NCI-H510A treated with DMSO at 0.1 percent for 48 hours (cell line): ENCODE measurements around the gene LARGE1.

Source experiments
- DNase-seq: peaks from one replicate; lab custom pipeline; 2025; lab: John Stamatoyannopoulos, UW

LARGE1 gene

DNA sequence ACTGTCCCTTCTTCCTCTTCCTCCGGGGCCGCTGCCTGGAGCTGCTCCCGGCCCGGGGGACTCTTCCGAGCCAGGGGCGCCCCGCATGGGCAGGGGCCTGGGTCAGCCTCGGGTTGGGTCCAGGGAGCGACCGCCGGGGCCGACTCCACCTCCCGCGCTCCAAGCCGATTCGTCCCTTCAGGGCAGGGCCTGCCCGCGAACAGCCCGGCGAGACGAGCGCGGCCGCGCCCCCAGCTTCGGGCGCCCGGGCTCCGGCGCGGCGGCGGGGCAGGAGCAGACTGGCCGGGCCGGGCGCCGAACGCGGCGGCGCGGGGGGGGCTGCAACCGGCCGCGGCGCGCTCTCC lies at the start of gene LARGE1:
Gene LARGE1 (minus strand): TSS at position 280 of the 344 bp plus-strand sequence.
- no peak for DNase-seq

DNA sequence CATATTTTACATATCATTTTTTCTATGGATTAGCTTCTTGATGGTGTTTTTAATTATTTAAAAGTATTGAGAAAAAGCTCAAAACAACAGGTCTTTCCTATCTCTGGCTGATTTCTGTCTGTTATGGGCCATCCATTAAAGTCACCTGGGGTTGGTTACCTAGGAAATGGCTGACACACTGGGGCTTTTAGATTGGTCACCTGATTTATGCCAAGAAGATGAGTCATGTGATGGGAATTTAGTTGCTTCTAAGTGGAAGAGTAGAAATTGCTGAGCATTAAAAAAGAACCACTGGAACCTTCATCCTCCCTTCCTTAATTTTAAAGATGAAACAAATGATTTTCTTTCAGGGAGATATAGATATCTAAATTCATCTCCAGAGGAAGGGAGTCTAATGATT lies 48.8 kb upstream of the LARGE1 start:
- DNase-seq, result no peak

DNA sequence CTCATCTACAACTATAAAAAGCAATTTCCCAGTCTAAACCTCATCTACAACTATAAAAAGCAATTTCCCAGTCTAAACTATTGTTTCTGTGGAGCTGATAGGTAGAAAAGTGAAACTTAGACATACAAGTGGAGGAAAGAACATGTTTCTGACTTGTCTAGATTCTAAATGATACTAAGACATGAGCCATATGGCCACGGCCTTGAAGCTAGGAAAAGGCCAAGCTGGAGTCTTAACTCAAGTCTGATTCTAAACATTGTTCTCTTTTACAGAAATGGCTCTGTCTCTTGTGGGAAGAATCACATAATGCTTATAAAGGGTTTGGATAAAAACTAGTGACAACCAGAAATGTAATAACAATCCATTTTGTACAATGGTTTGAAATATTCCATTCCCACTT lies 43.8 kb upstream of the LARGE1 start:
- DNase-seq, result no peak

DNA sequence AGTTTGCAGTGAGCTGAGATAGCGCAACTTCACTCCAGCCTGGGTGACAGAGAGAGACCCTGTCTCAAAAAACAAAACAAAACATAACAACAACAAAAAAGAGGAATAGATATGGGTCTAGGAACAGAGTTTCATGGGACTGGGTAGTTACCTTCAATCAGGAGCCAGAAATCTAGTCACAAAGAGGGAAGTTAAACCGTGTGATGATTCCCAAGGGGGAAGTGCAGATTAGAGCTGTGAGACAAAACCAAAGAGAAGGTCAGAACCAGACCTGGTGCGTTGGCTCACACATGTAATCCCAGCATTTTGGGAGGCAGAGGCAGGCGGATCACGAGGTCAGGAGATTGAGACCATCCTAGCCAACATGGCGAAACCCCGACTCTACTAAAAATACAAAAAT lies 42.1 kb upstream of the LARGE1 start:
- no peak for DNase-seq

- DNase-seq, result no peak
Observed at GRCh38 chr22:33958741-33959140, 38.5 kb upstream of the LARGE1 start.

- no peak for DNase-seq
Observed at GRCh38 chr22:33957086-33957485, 36.8 kb upstream of the LARGE1 start.

DNA sequence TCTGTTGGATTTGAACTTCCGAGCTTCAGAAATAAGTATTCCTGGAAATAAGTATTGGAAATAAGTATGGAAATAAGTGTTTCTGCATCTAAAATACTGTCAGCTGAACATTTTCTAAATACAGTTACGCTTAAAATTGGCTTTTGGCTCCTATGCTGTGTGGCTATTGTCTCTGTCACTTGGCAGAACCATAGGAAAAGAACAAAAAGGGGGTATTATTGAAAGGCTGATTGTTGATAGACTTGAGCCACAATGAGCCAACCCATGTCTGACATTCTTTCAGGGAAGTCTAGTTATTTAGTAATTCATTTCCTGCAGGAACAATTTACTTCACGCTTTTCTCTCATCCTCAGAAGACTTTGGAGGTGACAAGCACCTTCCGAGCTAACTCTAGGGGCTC lies 32.5 kb upstream of the LARGE1 start:
- DNase-seq, result no peak

DNA sequence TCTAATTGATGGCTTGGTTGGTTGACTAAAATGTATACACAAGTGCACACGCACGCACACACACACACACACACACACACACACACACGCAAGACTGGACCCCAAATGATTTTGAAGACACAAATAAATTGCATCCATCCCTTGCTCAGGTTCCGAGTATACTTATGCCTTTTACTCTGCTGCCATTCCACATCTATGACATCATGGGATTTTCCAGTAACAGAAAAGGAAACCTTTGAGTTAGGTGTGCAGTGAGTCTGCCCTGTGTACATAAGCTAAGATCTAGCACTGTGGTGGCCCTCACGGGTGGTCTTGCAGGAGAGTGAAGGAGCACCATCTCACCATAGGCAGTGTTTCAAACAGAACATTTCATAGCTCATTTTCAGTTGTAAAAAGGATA lies 20.5 kb upstream of the LARGE1 start:
- no peak for DNase-seq

- no peak for DNase-seq
Observed at GRCh38 chr22:33932997-33933396, 12.7 kb upstream of the LARGE1 start.

GRCh38 chr22:33931406-33931805 lies 11.1 kb upstream of the LARGE1 start:
- DNase-seq, result no peak

- no peak for DNase-seq
Observed at GRCh38 chr22:33927752-33928151, 7.5 kb upstream of the LARGE1 start.

DNA sequence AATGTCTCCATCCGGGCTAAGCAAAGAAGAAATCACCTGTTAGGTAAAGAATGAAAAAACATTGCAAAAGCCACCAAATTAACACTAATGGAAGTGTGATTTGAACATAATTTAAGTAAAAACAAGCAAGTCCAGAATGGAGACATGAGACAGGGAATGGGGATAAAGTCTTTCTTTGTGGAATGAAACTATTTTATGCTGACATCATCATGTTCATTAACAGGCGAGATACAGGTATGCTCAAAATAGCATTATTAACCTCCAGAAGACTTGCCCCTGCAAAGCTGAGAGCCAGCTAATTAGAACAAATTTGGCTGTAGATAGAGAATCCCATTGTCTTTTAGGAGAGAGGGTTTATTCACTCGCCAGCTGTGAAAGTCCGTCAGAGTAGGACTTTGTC lies 4.9 kb upstream of the LARGE1 start:
- DNase-seq, result no peak

DNA sequence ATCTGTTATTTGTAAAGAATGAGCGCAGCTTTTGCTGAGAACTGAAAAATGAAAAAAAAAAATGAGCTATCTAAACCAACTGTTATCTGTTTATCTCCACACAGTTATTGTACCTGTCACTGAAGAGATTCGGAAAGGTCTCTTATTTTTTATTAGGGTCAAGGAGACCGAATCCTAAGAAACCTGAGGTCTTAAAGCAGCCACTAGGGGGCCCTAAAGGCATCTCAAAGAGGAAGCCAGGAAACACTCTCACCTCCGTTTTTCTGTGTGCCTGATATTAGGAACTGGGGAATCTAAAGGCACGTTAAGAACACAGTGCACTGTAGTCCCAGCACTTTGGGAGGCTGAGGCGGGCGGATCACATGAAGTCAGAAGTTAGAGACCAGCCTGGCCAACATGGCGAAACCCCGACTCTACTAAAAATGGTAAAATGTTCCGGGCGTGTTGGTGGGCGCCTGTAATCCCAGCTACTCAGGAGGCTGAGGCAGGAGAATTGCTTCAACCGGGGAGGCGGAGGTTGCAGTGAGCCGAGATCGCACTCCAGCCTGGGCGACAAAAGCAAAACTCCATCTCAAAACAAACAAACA lies 3.5 kb upstream of the LARGE1 start:
- peak; percentile 67 for DNase-seq

DNA sequence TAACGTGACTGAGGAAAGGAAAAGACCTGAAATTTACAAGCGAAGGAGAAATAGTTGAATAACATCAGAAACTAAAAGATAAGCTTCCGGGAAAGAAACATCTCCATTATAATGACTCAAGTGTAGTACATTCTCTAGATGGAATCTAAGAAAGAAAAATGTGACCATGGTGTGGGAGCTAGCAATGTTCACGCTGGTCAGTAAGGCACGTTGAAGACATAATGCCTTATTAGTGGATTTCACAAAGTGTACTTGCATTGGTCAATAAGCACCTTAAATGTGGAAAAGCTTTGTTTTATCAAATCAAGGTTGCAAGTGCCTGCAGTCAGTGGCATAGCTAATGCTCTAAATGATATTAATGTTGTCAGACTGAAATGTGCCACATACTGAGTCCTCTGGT lies 2.8 kb upstream of the LARGE1 start:
- DNase-seq, result no peak

- DNase-seq, result peak; percentile 27
Observed at GRCh38 chr22:33922349-33922681, 2.0 kb upstream of the LARGE1 start.

- peak; percentile 54 for DNase-seq
Observed at GRCh38 chr22:33921525-33922348, 1.5 kb upstream of the LARGE1 start.

- DNase-seq, result peak; percentile 87
Observed at GRCh38 chr22:33920927-33921524, 750 bp upstream of the LARGE1 start.

DNA sequence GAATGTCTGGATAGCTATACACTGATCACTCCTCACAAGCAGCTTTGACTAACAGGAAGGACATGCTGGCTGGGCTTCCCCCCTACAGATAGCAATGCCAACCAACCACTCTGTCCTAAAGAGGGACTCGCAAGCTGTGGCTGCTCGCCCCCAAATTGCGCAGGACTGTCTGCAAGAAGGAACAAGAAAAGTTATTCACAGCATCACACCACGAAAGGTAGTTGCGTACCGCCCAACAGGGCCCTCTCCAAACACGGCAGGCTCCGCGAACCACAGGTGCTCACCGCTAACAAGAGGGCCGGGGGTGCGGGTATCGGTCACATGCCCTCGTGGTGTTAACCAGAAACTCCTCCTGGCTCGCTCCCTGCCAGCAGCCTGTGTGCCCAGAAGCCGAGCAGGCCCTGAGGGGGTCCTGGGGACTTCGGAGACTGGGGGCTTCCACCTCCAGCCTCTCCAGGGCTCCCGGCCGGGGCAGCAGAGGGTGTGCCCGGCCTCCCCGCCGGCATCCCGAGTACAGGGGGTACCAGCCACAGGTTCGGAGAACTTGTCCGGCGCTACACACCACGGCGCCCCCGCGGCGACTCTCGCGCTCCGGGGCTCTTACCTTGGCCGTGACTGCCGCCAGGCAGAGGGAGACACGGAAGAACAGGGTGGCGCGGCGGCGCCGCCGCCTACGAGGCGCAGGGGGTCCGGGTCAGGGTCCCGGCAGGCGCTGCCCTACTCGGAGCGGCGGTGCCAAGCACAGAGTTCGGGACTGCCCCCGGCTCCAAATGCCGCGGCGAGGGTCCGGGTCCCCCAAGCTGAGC lies 682 bp downstream of the LARGE1 start:
- DNase-seq, result peak; percentile 31

- DNase-seq, result no peak
Observed at GRCh38 chr22:33918676-33919365, 1.5 kb downstream of the LARGE1 start.

DNA sequence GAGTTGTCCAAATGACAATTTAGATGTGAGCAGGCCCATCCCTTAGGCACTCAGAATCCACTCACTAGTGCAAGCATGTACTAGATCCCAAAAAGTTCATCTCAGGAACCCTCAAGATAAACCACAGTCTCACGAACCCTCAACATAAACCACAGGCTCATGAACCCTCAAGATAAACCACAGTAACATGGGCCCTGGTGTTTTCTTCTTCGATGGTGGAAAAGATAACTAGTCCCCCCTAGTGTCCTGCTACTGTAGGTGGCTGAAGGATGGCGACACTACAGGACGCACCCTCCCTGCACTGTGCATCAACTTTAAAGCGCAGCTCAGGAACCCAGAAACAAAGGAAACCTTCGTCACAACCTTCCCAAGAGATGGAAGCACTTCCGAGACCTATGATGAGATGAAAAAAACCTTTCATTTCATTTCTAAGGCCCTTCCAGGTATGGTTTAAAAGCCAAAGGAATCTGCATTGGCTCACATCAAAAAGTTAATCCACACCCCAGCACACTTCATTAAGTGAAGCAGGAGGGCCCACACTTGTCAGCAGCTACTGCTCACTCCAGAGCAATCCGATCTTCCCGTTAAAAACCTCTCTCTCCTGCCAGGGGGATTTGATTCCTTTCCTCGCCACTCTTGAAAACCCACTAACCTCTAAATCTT lies 2.4 kb downstream of the LARGE1 start:
- DNase-seq, result peak; percentile 40

DNA sequence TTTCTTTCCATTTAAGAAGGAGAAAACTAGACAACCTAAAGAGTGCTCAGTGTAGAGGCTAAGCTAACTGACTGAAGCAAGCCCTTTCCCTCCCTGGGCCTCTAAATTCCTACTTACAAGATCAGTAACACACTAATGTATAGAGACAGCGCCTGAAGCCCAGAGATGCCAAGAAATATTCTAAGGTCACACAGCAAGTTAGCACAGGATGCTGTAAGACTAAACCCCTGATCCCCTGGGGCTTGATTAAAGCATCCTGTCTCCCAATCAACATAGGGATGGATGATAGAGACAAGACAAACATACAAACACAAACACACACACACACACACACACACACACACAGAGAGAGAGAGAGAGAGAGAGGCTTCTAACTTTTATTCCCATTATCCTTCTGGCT lies 5.6 kb downstream of the LARGE1 start:
- DNase-seq, result no peak

GRCh38 chr22:33914131-33914530 lies 6.1 kb downstream of the LARGE1 start:
- DNase-seq, result no peak
